Measurements from ENCODE around the gene TMED4.

The TMED4 gene

GRCh38 chr7:44629829-44630522, 47.9 kb upstream of the TMED4 start:
- no peaks in the 10 kb centered on the region for H3K27me3 ChIP-seq (replicated peaks; ENCODE audit: insufficient read depth, low read length)
- H3K4me1 ChIP-seq (ENCODE audit: low read length), result peaks cover 72% of the 10 kb centered on the region
- H3F3A ChIP-seq (ENCODE audit: insufficient read depth, low read length), result peaks cover 62% of the 10 kb centered on the region
- peak overlapping the region; percentile 96 for H3K27ac ChIP-seq (ENCODE audit: low read length)
- peaks cover 52% of the 10 kb centered on the region for H3K79me2 ChIP-seq (ENCODE audit: low read length)
- no peaks in the 10 kb centered on the region for H3K9me2 ChIP-seq (replicated peaks; ENCODE audit: insufficient read depth, low read length)
- 0 out of 2 replicates have a peak overlapping the region, but pooled peaks have one; percentile 2 for H3K4me3 ChIP-seq (ENCODE audit: low read length)
- peak; percentile 82 for DNase-seq
- H2AFZ ChIP-seq (ENCODE audit: low read length), result no peak overlapping the region
- TF ChIP-seq CTCF (IDR thresholded peaks at IDR 0.05; ENCODE audit: low read length) (no peak), EZH2phosphoT487 (IDR thresholded peaks at IDR 0.05; ENCODE audit: low read length) (no peak), EZH2 (optimal IDR thresholded peaks at IDR 0.05; ENCODE audit: low read depth, low read length) (no peak)
- H3K9ac ChIP-seq (ENCODE audit: low read length), result peak overlapping the region; percentile 40; the same call in 1 of the 2 replicates
- H4K20me1 ChIP-seq (ENCODE audit: insufficient read depth, low read length), result no peaks in the 10 kb centered on the region
- H3K36me3 ChIP-seq (replicated peaks; ENCODE audit: insufficient read depth, low read length), result 0 out of 2 replicates have a peak, but pooled peaks cover 3% of the 10 kb centered on the region
- H3K4me2 ChIP-seq (ENCODE audit: low read depth, low read length), result peak overlapping the region; percentile 36; the same call in 1 of the 2 replicates
- no peaks in the 10 kb centered on the region for H3K9me3 ChIP-seq (replicated peaks; ENCODE audit: insufficient read depth, low read length)

DNA sequence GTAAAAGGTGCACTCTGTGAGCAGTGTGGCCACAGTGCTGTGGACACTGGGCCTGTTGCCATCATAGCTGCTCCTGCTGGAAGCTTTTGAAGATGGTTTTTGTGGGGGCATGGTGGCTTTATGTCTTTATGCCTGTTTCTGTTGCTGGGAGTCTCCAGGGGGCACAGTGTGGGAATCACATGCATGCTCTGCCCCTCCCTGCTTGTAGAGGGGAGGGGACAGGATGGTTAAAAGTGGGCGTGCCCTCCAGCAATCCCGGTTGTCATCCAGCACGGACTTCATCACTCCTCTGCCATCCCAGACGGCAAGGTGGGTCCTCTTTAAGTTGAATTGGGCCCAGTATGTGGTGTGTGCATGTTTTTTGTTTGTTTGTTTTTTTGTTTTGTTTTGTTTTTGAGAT, 44.6 kb upstream of the TMED4 start:
- Histone ChIP-seq H3K4me2 (ENCODE audit: low read depth, low read length) (no peak overlapping the region), H3K9me2 (replicated peaks; ENCODE audit: insufficient read depth, low read length) (no peaks in the 10 kb centered on the region), H3K4me3 (ENCODE audit: low read length) (no peak overlapping the region), H3K9me3 (replicated peaks; ENCODE audit: insufficient read depth, low read length) (no peaks in the 10 kb centered on the region), H3K36me3 (replicated peaks; ENCODE audit: insufficient read depth, low read length) (0 out of 2 replicates have a peak, but pooled peaks cover 3% of the 10 kb centered on the region), H3K27ac (ENCODE audit: low read length) (peak overlapping the region; percentile 35), H3K4me1 (ENCODE audit: low read length) (peaks cover 75% of the 10 kb centered on the region), H2AFZ (ENCODE audit: low read length) (no peak overlapping the region), H3K9ac (ENCODE audit: low read length) (0 out of 2 replicates have a peak overlapping the region, but pooled peaks have one; percentile 9), H3K27me3 (replicated peaks; ENCODE audit: insufficient read depth, low read length) (no peaks in the 10 kb centered on the region), H3K79me2 (ENCODE audit: low read length) (peaks cover 76% of the 10 kb centered on the region), H3F3A (ENCODE audit: insufficient read depth, low read length) (peaks cover 61% of the 10 kb centered on the region), H4K20me1 (ENCODE audit: insufficient read depth, low read length) (no peaks in the 10 kb centered on the region)
- TF ChIP-seq EZH2 (optimal IDR thresholded peaks at IDR 0.05; ENCODE audit: low read depth, low read length), result no peak
- no peak for TF ChIP-seq EZH2phosphoT487 (IDR thresholded peaks at IDR 0.05; ENCODE audit: low read length)
- TF ChIP-seq CTCF (IDR thresholded peaks at IDR 0.05; ENCODE audit: low read length), result no peak
- DNase-seq, result no peak

- Histone ChIP-seq H3K79me2 (ENCODE audit: low read length) (peaks cover 82% of the 10 kb centered on the region), H4K20me1 (ENCODE audit: insufficient read depth, low read length) (no peaks in the 10 kb centered on the region), H3K9me2 (replicated peaks; ENCODE audit: insufficient read depth, low read length) (no peaks in the 10 kb centered on the region), H3K27ac (ENCODE audit: low read length) (peak overlapping the region; percentile 35), H3K9me3 (replicated peaks; ENCODE audit: insufficient read depth, low read length) (no peaks in the 10 kb centered on the region), H3K9ac (ENCODE audit: low read length) (0 out of 2 replicates have a peak overlapping the region, but pooled peaks have one; percentile 9), H3K4me1 (ENCODE audit: low read length) (peaks cover 67% of the 10 kb centered on the region), H2AFZ (ENCODE audit: low read length) (no peak overlapping the region), H3F3A (ENCODE audit: insufficient read depth, low read length) (peaks cover 56% of the 10 kb centered on the region), H3K36me3 (replicated peaks; ENCODE audit: insufficient read depth, low read length) (0 out of 2 replicates have a peak, but pooled peaks cover 3% of the 10 kb centered on the region), H3K4me3 (ENCODE audit: low read length) (no peak overlapping the region), H3K27me3 (replicated peaks; ENCODE audit: insufficient read depth, low read length) (no peaks in the 10 kb centered on the region), H3K4me2 (ENCODE audit: low read depth, low read length) (no peak overlapping the region)
- no peak for TF ChIP-seq EZH2 (optimal IDR thresholded peaks at IDR 0.05; ENCODE audit: low read depth, low read length)
- no peak for TF ChIP-seq CTCF (IDR thresholded peaks at IDR 0.05; ENCODE audit: low read length)
- no peak for TF ChIP-seq EZH2phosphoT487 (IDR thresholded peaks at IDR 0.05; ENCODE audit: low read length)
- no peak for DNase-seq
Observed at GRCh38 chr7:44625526-44626471, 43.8 kb upstream of the TMED4 start.
